Body of pancreas (tissue), 4 donors: Measurements from ENCODE around the gene TFPI. TPM values are rescaled to one million over a fixed set of nuclear protein-coding genes. Genes with fewer than 3 reads are reported as not detected.

Source experiments
- ATAC-seq: fragments of 150-250 bp; one replicate; pipeline ENCODE4 v1.9.1; 2016
- DNase-seq, 4 donors: peaks; one replicate each; pipeline ENCODE4 v3.0.0-alpha.2; 2019
- H3K27ac ChIP-seq, 4 donors: fragments of 200-600 bp; sonication (generic); 1 replicate in 3 of 4; 2 replicates in 1 of 4; pipeline versions ENCODE4 v1.5.1 to v1.6.1; 2016 to 2019; ENCODE audit warnings: mild to moderate bottlenecking in 1 of 4, mixed read lengths in 1 of 4, moderate library complexity in 1 of 4
- H3K27me3 ChIP-seq, 2 donors: fragments of 200-600 bp; sonication (generic); one replicate each; pipeline ENCODE4 v1.6.0; 2016; ENCODE audit warnings: mild to moderate bottlenecking in 1 of 2
- H3K36me3 ChIP-seq, 2 donors: fragments of 200-600 bp; sonication (generic); replicated peaks in 1 of 2; 2 replicates each; pipeline ENCODE4 v1.5.1; 2016; ENCODE audit warnings: low read depth in 2 of 2; ENCODE audit not compliant: insufficient read depth in 1 of 2
- H3K4me1 ChIP-seq: fragments of 200-600 bp; sonication (generic); one replicate; pipeline ENCODE4 v1.6.0; 2016
- H3K4me3 ChIP-seq, 2 donors: fragments of 200-600 bp; sonication (generic); 1 replicate in 1 of 2; 2 replicates in 1 of 2; pipeline ENCODE4 v1.5.1; 2016 to 2019
- H3K9me3 ChIP-seq, 3 donors: fragments of 200-600 bp; sonication (generic); 1 replicate in 2 of 3; 2 replicates in 1 of 3; pipeline ENCODE4 v1.5.1; 2016
- POLR2A ChIP-seq, 3 donors: fragments of 450-650 bp; IDR thresholded peaks; one replicate each; pipeline ENCODE4 v1.6.1; 2016; ENCODE audit warnings: antibody characterized with exemption in 3 of 3, mild to moderate bottlenecking in 2 of 3
- WGBS, 2 donors: methylation state at CpG; one replicate each; pipeline ENCODE4 v1.1.5; 2017; 5-methylcytosine and 5-hydroxymethylcytosine counted together
- intact Hi-C: fragments of 100-400 bp; cut with DNase I; formaldehyde crosslinking; loops from one replicate; pipeline ENCODE4 v1.15.1; 2023
- total RNA-seq, 2 donors: library from RNA; depleted of rRNA; stranded (reverse); fragments of >200 nt; gene quantifications; one replicate each; pipeline ENCODE4 v1.1.0, GENCODE V29; 2016
- TF ChIP-seq, protein P1 (sequence below), 7 experiments: fragments of 450-650 bp in 4 of 7; fragments of 200-600 bp in 3 of 7; sonication (generic) in 3 of 7; IDR thresholded peaks; one replicate each; pipeline ENCODE4 v1.5.1; 2016 to 2019; ENCODE audit warnings: antibody characterized with exemption in 7 of 7

The TFPI gene
- total RNA-seq, 2 donors from 2014 or later, result 21.1 to 54.2 TPM

- Histone ChIP-seq H3K4me1 (no peaks in the 10 kb centered on the region), H3K27ac (no peak overlapping the region)
- 80 to 81% methylated on average over 1 of the region's 1 CpG for WGBS, 2 donors
Observed at GRCh38 chr2:187434342-187434785, 119.9 kb downstream of the TFPI start.

GRCh38 chr2:187431911-187432310 is 122.3 kb downstream of the TFPI start:
- Histone ChIP-seq H3K27ac (no peak overlapping the region), H3K27me3 (no peaks in the 10 kb centered on the region), H3K4me3 (no peak overlapping the region), H3K4me1 (no peaks in the 10 kb centered on the region), H3K9me3 (no peaks in the 10 kb centered on the region), H3K36me3 (no peaks in the 10 kb centered on the region)
- intact Hi-C loops, result no loop called here
- DNase-seq (no peak), ATAC-seq (no peak)
- no peak for TF ChIP-seq POLR2A (IDR thresholded peaks at IDR 0.05)
- TF ChIP-seq, protein P1, sequence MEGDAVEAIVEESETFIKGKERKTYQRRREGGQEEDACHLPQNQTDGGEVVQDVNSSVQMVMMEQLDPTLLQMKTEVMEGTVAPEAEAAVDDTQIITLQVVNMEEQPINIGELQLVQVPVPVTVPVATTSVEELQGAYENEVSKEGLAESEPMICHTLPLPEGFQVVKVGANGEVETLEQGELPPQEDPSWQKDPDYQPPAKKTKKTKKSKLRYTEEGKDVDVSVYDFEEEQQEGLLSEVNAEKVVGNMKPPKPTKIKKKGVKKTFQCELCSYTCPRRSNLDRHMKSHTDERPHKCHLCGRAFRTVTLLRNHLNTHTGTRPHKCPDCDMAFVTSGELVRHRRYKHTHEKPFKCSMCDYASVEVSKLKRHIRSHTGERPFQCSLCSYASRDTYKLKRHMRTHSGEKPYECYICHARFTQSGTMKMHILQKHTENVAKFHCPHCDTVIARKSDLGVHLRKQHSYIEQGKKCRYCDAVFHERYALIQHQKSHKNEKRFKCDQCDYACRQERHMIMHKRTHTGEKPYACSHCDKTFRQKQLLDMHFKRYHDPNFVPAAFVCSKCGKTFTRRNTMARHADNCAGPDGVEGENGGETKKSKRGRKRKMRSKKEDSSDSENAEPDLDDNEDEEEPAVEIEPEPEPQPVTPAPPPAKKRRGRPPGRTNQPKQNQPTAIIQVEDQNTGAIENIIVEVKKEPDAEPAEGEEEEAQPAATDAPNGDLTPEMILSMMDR (IDR thresholded peaks at IDR 0.05), result no peak

More at GRCh38 chr2:187434342-187434785, 119.9 kb downstream of the TFPI start:
- TF ChIP-seq, protein P1 (IDR thresholded peaks at IDR 0.05), result no peak
- no peak for TF ChIP-seq POLR2A (IDR thresholded peaks at IDR 0.05)
- H3K4me3 ChIP-seq, result no peak overlapping the region
- intact Hi-C loops, result no loop called here
- H3K9me3 ChIP-seq, result no peaks in the 10 kb centered on the region
- no peaks in the 10 kb centered on the region for H3K27me3 ChIP-seq
- H3K36me3 ChIP-seq, result no peaks in the 10 kb centered on the region
- no peak for DNase-seq
- ATAC-seq, result no peak

GRCh38 chr2:187429989-187430388 is 124.2 kb downstream of the TFPI start:
- Histone ChIP-seq H3K27me3 (no peaks in the 10 kb centered on the region), H3K36me3 (no peaks in the 10 kb centered on the region), H3K27ac (no peak overlapping the region), H3K4me1 (no peaks in the 10 kb centered on the region), H3K9me3 (no peaks in the 10 kb centered on the region), H3K4me3 (no peak overlapping the region)
- intact Hi-C loops, result no loop called here
- ATAC-seq (no peak), DNase-seq (no peak)
- TF ChIP-seq, protein P1 (IDR thresholded peaks at IDR 0.05), result no peak
- no peak for TF ChIP-seq POLR2A (IDR thresholded peaks at IDR 0.05)

DNA sequence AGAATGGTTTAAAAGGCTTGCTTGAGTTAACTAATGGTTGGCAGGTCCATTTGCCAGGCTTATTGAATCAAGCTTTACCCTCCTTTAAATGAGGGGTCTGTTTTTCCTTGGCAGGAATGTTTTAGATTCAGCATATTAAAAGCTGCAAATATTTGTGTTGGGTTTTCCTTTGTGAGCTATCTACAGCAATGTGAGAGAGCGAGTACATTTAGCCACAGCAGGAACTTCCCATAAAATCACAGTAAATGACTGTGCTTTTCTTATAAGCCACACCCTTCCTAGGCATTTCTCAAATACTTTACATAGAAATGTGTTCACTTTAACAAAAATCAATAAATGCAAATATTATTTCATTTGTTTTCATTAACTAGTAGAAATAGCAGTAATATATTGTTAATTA is 130.1 kb downstream of the TFPI start:
- ATAC-seq (no peak), DNase-seq (no peak)
- Histone ChIP-seq H3K4me3 (no peak overlapping the region), H3K9me3 (no peaks in the 10 kb centered on the region), H3K27ac (no peak overlapping the region), H3K4me1 (no peaks in the 10 kb centered on the region), H3K27me3 (no peaks in the 10 kb centered on the region), H3K36me3 (no peaks in the 10 kb centered on the region)
- intact Hi-C loops, result no loop called here
- TF ChIP-seq, protein P1 (IDR thresholded peaks at IDR 0.05), result no peak
- TF ChIP-seq POLR2A (IDR thresholded peaks at IDR 0.05), result no peak
- WGBS, 2 donors, result 50 to 79% methylated on average over 1 of the region's 1 CpG

GRCh38 chr2:187422282-187422681 is 132.0 kb downstream of the TFPI start:
- Histone ChIP-seq H3K9me3 (no peaks in the 10 kb centered on the region), H3K36me3 (no peaks in the 10 kb centered on the region), H3K27me3 (no peaks in the 10 kb centered on the region), H3K4me3 (no peak overlapping the region), H3K27ac (no peak overlapping the region), H3K4me1 (no peaks in the 10 kb centered on the region)
- intact Hi-C loops, result no loop called here
- ATAC-seq (no peak), DNase-seq (no peak)
- WGBS, 2 donors, result 50 to 55% methylated on average over 1 of the region's 1 CpG
- no peak for TF ChIP-seq POLR2A (IDR thresholded peaks at IDR 0.05)
- TF ChIP-seq, protein P1 (IDR thresholded peaks at IDR 0.05), result no peak
